ENCODE measurements around the gene RANGAP1. TPM values are rescaled to one million over a fixed set of nuclear protein-coding genes. Genes with fewer than 3 reads are reported as not detected.
"Not testable (repeated sequence)": the region's sequence is repeated elsewhere in the genome, so short reads cannot be mapped to it uniquely, and the experiment has no call there.

Gene RANGAP1
- total and polyA plus RNA-seq, 7 experiments from 2014 or later = 22.8 to 122 (median 66.5) TPM

GRCh38 chr22:41264408-41264941 is 21.5 kb downstream of the RANGAP1 start:
- Mint-ChIP-seq H3K4me3 (no peak overlapping the region), H3K36me3 (peaks cover 0 to 40% (median 12%) of the 10 kb centered on the region in 5 donors), H3K27ac (peak overlapping the region in 1 of 9 donors; percentile 68), H3K4me1 (peaks cover 0 to 3% (median 0%) of the 10 kb centered on the region in 7 donors), H3K9me3 (no peaks in the 10 kb centered on the region), H3K27me3 (no peaks in the 10 kb centered on the region)
- no peaks in the 10 kb centered on the region for H3K4me1 ChIP-seq (ENCODE audit: control insufficient read depth in 2 of 2, insufficient read depth in 2 of 2, low read length in 2 of 2)
- POLR2A ChIA-PET = interaction anchor here (1.3 kb wide), 1 partner anchor 22 kb away, joined by 4 read pairs; the partner anchor contains the start of gene RANGAP1
- intact Hi-C loops (cut with micrococcal nuclease) = no loop called here
- H3K4me3 ChIP-seq (ENCODE audit: low read length) = no peak overlapping the region
- DNase-seq = no peak
- no peaks in the 10 kb centered on the region for H3K27me3 ChIP-seq (ENCODE audit: control insufficient read depth in 2 of 2, insufficient read depth in 2 of 2, low read length in 2 of 2)
- ATAC-seq = no peak
- no peaks in the 10 kb centered on the region for H3K9me3 ChIP-seq (ENCODE audit: control insufficient read depth in 2 of 3, low read length in 3 of 3)
- H3K27ac ChIP-seq (ENCODE audit: low read depth, low read length) = no peak overlapping the region
- H3K36me3 ChIP-seq (ENCODE audit: control insufficient read depth in 2 of 3, insufficient read depth in 3 of 3, low read length in 3 of 3) = peaks cover 11 to 95% (median 35%) of the 10 kb centered on the region in 3 experiments
- CTCF ChIA-PET = no interaction called here

- ChIA-PET CTCF (interaction anchor here (0.8 kb wide), 1 partner anchor 26 kb away, joined by 3 read pairs; no protein-coding TSS in a partner anchor), POLR2A (no interaction called here)
- Histone ChIP-seq H3K4me3 (ENCODE audit: low read length) (no peak overlapping the region), H3K36me3 (ENCODE audit: control insufficient read depth in 2 of 3, insufficient read depth in 3 of 3, low read length in 3 of 3) (peaks cover 7 to 96% (median 31%) of the 10 kb centered on the region in 3 experiments), H3K9me3 (ENCODE audit: control insufficient read depth in 2 of 3, low read length in 3 of 3) (no peaks in the 10 kb centered on the region), H3K4me1 (ENCODE audit: control insufficient read depth in 2 of 2, insufficient read depth in 2 of 2, low read length in 2 of 2) (no peaks in the 10 kb centered on the region), H3K27ac (ENCODE audit: low read depth, low read length) (no peak overlapping the region), H3K27me3 (ENCODE audit: control insufficient read depth in 2 of 2, insufficient read depth in 2 of 2, low read length in 2 of 2) (no peaks in the 10 kb centered on the region)
- no peaks in the 10 kb centered on the region for H3K4me1 Mint-ChIP-seq
- H3K27me3 Mint-ChIP-seq = no peaks in the 10 kb centered on the region
- H3K9me3 Mint-ChIP-seq = peaks cover 0 to 1% (median 0%) of the 10 kb centered on the region in 11 donors
- H3K36me3 Mint-ChIP-seq = peaks cover 0 to 42% (median 8%) of the 10 kb centered on the region in 5 donors
- H3K27ac Mint-ChIP-seq = no peak overlapping the region
- DNase-seq (no peak), ATAC-seq (no peak)
- no peak overlapping the region for H3K4me3 Mint-ChIP-seq
- intact Hi-C loops (cut with micrococcal nuclease) = no loop called here
These were observed 22.3 kb downstream of the RANGAP1 start for GRCh38 chr22:41263704-41264103.

- intact Hi-C loops (cut with micrococcal nuclease) = no loop called here
- POLR2A ChIA-PET = no interaction called here
These were observed 23.7 kb downstream of the RANGAP1 start for GRCh38 chr22:41262250-41262765.

GRCh38 chr22:41261541-41262249 is 24.3 kb downstream of the RANGAP1 start:
- DNase-seq (no peak), ATAC-seq (no peak)
- POLR2A ChIA-PET = no interaction called here
- Mint-ChIP-seq H3K4me1 (peaks cover 0 to 2% (median 0%) of the 10 kb centered on the region in 7 donors), H3K36me3 (peaks cover 4 to 43% (median 5%) of the 10 kb centered on the region in 5 donors), H3K9me3 (peaks cover 0 to 3% (median 0%) of the 10 kb centered on the region in 11 donors), H3K27me3 (no peaks in the 10 kb centered on the region), H3K4me3 (no peak overlapping the region), H3K27ac (no peak overlapping the region)
- Histone ChIP-seq H3K27ac (ENCODE audit: low read depth, low read length) (no peak overlapping the region), H3K4me3 (ENCODE audit: low read length) (no peak overlapping the region), H3K9me3 (ENCODE audit: control insufficient read depth in 2 of 3, low read length in 3 of 3) (no peaks in the 10 kb centered on the region), H3K4me1 (ENCODE audit: control insufficient read depth in 2 of 2, insufficient read depth in 2 of 2, low read length in 2 of 2) (no peaks in the 10 kb centered on the region), H3K36me3 (ENCODE audit: control insufficient read depth in 2 of 3, insufficient read depth in 3 of 3, low read length in 3 of 3) (peaks cover 6 to 98% (median 26%) of the 10 kb centered on the region in 3 experiments), H3K27me3 (ENCODE audit: control insufficient read depth in 2 of 2, insufficient read depth in 2 of 2, low read length in 2 of 2) (no peaks in the 10 kb centered on the region)
- CTCF ChIA-PET = interaction anchor here (0.5 kb wide), 1 partner anchor 9 kb away, joined by 3 read pairs; no protein-coding TSS in a partner anchor
- intact Hi-C loops (cut with micrococcal nuclease) = no loop called here

More at GRCh38 chr22:41262250-41262765, 23.7 kb downstream of the RANGAP1 start:
- Histone ChIP-seq H3K27me3 (ENCODE audit: control insufficient read depth in 2 of 2, insufficient read depth in 2 of 2, low read length in 2 of 2) (no peaks in the 10 kb centered on the region), H3K9me3 (ENCODE audit: control insufficient read depth in 2 of 3, low read length in 3 of 3) (no peaks in the 10 kb centered on the region), H3K4me1 (ENCODE audit: control insufficient read depth in 2 of 2, insufficient read depth in 2 of 2, low read length in 2 of 2) (no peaks in the 10 kb centered on the region), H3K36me3 (ENCODE audit: control insufficient read depth in 2 of 3, insufficient read depth in 3 of 3, low read length in 3 of 3) (peaks cover 6 to 96% (median 23%) of the 10 kb centered on the region in 3 experiments), H3K27ac (ENCODE audit: low read depth, low read length) (no peak overlapping the region), H3K4me3 (ENCODE audit: low read length) (no peak overlapping the region)
- H3K27me3 Mint-ChIP-seq = no peaks in the 10 kb centered on the region
- ATAC-seq = no peak
- H3K4me3 Mint-ChIP-seq = no peak overlapping the region
- DNase-seq = no peak
- H3K9me3 Mint-ChIP-seq = peaks cover 0 to 3% (median 0%) of the 10 kb centered on the region in 11 donors
- no peaks in the 10 kb centered on the region for H3K4me1 Mint-ChIP-seq
- peaks cover 3 to 38% (median 5%) of the 10 kb centered on the region in 5 donors for H3K36me3 Mint-ChIP-seq
- no peak overlapping the region for H3K27ac Mint-ChIP-seq
- CTCF ChIA-PET = interaction anchor here (0.5 to 0.6 kb wide), 2 partner anchors 8 to 90 kb away, joined by 3 to 4 read pairs; no protein-coding TSS in a partner anchor

GRCh38 chr22:41260871-41261270 is 25.1 kb downstream of the RANGAP1 start:
- peaks cover 0 to 2% (median 0%) of the 10 kb centered on the region in 7 donors for H3K4me1 Mint-ChIP-seq
- H3K27me3 Mint-ChIP-seq = no peaks in the 10 kb centered on the region
- CTCF ChIA-PET = no interaction called here
- intact Hi-C loops (cut with micrococcal nuclease) = no loop called here
- Histone ChIP-seq H3K36me3 (ENCODE audit: control insufficient read depth in 2 of 3, insufficient read depth in 3 of 3, low read length in 3 of 3) (peaks cover 6 to 99% (median 33%) of the 10 kb centered on the region in 3 experiments), H3K27ac (ENCODE audit: low read depth, low read length) (no peak overlapping the region), H3K27me3 (ENCODE audit: control insufficient read depth in 2 of 2, insufficient read depth in 2 of 2, low read length in 2 of 2) (no peaks in the 10 kb centered on the region), H3K9me3 (ENCODE audit: control insufficient read depth in 2 of 3, low read length in 3 of 3) (no peaks in the 10 kb centered on the region), H3K4me3 (ENCODE audit: low read length) (no peak overlapping the region), H3K4me1 (ENCODE audit: control insufficient read depth in 2 of 2, insufficient read depth in 2 of 2, low read length in 2 of 2) (no peaks in the 10 kb centered on the region)
- POLR2A ChIA-PET = no interaction called here
- H3K36me3 Mint-ChIP-seq = peaks cover 0 to 36% (median 5%) of the 10 kb centered on the region in 5 donors
- no peak overlapping the region for H3K27ac Mint-ChIP-seq
- no peak overlapping the region for H3K4me3 Mint-ChIP-seq
- no peak for DNase-seq
- ATAC-seq = no peak
- H3K9me3 Mint-ChIP-seq = peaks cover 0 to 3% (median 0%) of the 10 kb centered on the region in 11 donors

GRCh38 chr22:41259756-41260155 is 26.2 kb downstream of the RANGAP1 start:
- H3K4me1 Mint-ChIP-seq; H3K27ac ChIP-seq (ENCODE audit: low read depth, low read length); H3K4me1 ChIP-seq (ENCODE audit: control insufficient read depth in 2 of 2, insufficient read depth in 2 of 2, low read length in 2 of 2); H3K27me3 Mint-ChIP-seq; H3K4me3 ChIP-seq (ENCODE audit: low read length); ATAC-seq; intact Hi-C loops (cut with micrococcal nuclease); H3K27me3 ChIP-seq (ENCODE audit: control insufficient read depth in 2 of 2, insufficient read depth in 2 of 2, low read length in 2 of 2); H3K9me3 Mint-ChIP-seq; H3K4me3 Mint-ChIP-seq; H3K27ac Mint-ChIP-seq; DNase-seq; H3K9me3 ChIP-seq (ENCODE audit: control insufficient read depth in 2 of 3, low read length in 3 of 3); CTCF ChIA-PET: not testable (repeated sequence)
- H3K36me3 Mint-ChIP-seq = peaks cover 0 to 31% (median 5%) of the 10 kb centered on the region in 5 donors
- POLR2A ChIA-PET = interaction anchor here (0.7 to 0.9 kb wide), 2 partner anchors 15 to 438 kb away, joined by 3 to 6 read pairs; no protein-coding TSS in a partner anchor
- peaks cover 6 to 100% (median 31%) of the 10 kb centered on the region in 3 experiments for H3K36me3 ChIP-seq (ENCODE audit: control insufficient read depth in 2 of 3, insufficient read depth in 3 of 3, low read length in 3 of 3)

Data from naive thymus-derived CD4-positive, alpha-beta T cell (primary cell).